Measurements from ENCODE around the gene ABCD3.

ABCD3 gene

DNA sequence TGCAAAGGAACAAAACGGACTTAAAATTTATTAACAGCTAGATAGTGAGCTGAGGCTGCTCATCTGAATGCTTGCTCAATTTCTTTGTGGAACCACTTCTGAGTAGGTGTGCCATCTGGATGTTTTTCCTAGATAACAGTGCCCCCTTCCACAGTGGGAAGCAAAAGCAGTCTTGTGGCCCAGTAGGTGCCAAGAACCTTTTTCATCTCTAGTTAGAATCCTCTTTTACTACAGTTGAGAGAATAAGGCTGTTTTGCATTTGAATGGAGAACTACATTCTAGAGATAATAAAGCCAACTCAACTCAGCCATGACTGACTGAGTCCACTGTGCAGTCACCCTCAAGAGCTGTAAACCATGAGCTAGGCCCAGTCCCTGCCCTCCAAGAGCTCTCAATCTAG lies 110.1 kb downstream of the ABCD3 start:
- FAIRE-seq: no peak

- FAIRE-seq: no peak
These were observed 110.6 kb downstream of the ABCD3 start for GRCh38 chr1:94528826-94529225.

GRCh38 chr1:94529416-94529815 lies 111.2 kb downstream of the ABCD3 start:
- FAIRE-seq: no peak

GRCh38 chr1:94530373-94530878 lies 112.2 kb downstream of the ABCD3 start:
- FAIRE-seq: no peak

DNA sequence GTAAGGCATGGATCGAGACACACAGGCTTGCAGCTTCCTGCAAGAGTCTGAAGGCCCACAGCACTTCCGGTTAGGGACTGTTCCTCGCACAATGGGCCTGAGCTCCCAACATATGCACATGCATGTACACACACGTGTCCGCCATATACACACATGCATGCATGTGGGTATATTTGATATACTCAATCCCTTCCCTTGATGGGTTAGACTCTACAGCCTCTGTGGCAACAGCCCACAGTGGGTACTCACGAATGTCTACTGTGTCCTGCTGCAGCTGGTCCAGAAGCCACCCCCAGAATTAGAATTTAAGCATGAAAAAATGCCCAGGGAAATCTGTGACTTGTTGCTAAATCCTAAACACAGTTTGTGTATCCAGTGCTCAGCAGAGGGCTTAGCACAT lies 113.5 kb downstream of the ABCD3 start:
- FAIRE-seq: no peak

GRCh38 chr1:94532077-94532476 lies 113.9 kb downstream of the ABCD3 start:
- no peak for FAIRE-seq

DNA sequence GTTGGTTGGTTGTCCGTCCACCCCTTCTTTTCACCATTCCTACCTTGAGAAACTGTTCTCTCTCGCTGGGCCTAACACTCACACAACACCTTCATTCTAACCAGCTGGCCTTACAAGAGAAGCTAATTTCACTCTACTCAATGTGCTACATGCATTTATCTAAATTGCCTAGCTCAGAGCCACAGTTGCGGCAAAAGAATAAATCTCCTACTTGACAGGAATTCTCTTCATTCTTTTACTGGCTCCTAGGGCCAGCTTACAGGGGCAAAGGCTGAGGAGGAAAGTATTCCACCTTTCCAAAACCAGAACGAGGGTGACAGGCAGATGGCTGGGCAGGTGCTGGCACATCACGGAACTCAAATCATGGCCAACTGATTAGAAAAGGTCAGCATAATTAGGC lies 116.9 kb downstream of the ABCD3 start:
- no peak for FAIRE-seq

GRCh38 chr1:94535879-94536278 lies 117.7 kb downstream of the ABCD3 start:
- no peak for FAIRE-seq

DNA sequence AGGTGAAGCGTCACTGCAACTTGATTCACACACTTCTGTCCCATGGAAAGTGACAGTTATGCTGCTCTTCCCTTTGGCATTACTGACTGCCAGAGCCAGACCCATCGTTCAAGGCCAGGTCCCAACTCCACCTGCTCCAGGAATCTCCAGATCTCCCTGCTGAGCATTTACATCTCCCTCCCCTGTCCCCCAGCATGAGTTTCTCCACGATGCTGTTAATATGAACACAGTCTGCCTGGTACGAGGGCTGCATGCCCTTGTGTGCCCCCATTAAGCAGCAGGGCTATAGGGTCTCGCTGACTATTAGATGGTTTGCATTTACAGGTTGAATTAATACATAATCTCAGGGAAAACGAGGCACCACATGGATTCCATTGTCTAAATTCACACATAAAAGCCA lies 119.1 kb downstream of the ABCD3 start:
- no peak for FAIRE-seq

- no peak for FAIRE-seq
These were observed 120.1 kb downstream of the ABCD3 start for GRCh38 chr1:94538243-94538827.

DNA sequence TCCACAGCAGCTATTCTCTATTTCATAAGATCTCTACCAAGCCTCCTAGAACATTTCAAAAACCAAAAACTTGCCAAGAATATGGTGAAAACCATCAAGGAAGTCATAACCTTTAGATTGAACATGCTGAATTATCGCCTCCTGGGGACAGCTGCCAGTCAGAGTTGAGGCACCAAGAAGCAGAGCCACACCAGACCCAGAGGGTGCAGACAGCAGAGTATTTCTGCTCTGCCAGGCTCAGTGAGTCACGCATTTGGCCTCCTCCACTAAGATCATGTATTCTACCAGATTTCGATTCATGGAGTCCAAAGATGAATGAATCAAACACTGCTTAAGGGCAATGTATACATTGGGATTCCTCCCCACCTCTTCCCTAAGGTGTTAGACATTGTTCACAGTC lies 121.3 kb downstream of the ABCD3 start:
- FAIRE-seq: no peak

- FAIRE-seq: no peak
These were observed 122.5 kb downstream of the ABCD3 start for GRCh38 chr1:94540440-94541245.

DNA sequence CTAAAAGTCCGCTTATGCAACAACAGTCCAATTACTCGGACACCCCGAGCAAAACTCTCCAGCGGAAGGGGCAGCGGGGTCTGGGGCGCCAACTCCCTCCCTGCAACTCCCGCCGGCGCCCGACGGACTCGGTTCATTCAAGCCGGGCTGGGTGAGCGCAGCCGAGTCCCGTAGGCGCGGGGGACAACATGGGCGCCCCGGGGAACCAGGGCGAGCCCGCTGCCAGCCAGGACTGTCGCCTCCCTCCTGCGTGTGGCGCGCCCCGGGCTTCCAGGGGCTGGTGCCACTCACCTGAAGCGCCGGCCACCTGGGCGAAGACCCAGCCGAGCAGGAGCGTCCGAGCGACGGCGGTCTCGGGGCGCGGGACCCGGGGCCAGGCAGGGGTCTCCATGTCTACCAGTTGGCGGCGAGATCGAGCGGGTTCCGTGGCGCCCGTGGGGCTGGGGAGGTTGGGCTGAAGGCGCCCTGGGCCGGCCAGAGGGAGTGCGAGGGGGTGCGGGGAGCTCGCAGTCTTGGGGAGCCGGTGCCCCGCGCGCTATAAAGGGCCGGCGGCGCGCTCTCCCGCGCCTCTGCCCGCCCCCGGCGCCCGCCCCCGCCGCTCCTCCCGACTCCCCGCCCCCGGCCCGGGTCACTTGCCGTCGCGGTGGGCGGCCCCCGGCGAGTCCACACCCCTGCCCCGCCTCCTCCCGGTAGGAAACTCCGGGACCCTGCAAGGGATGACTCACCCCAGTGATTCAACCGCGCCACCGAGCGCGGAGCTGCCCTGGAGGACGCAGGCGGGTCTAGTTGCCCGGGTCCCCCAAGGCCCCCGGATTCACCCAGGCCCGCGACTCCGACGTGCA lies 123.3 kb downstream of the ABCD3 start, which contains the start of gene F3:
Gene F3 (minus strand): TSS at position 514 of the 842 bp plus-strand sequence. CDS start 123 bp downstream, at position 391.
- FAIRE-seq: no peak

GRCh38 chr1:94542088-94542870 lies 124.1 kb downstream of the ABCD3 start:
- no peak for FAIRE-seq

GRCh38 chr1:94543001-94543400 lies 124.8 kb downstream of the ABCD3 start:
- no peak for FAIRE-seq

- FAIRE-seq: no peak
These were observed 125.9 kb downstream of the ABCD3 start for GRCh38 chr1:94543893-94544635.

GRCh38 chr1:94544706-94545490 lies 126.7 kb downstream of the ABCD3 start:
- FAIRE-seq: no peak

DNA sequence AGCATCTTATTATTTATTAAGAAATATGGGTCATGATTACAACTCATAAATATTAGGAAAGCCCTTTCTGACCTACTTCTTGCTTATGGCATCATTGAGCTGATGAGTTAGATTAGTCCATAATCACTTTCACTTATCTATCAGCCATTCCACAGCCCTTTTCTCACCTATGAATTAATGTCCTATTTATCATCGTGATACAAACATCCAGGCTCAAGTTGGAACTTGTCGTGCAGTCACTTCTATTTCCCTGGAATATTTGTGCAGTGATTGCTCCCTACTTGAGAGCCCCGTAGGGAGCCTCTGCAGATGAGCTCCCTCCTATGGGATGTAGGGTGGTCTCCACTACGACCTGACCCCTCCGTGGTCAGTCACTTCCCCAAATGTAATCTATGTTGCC lies 131.5 kb downstream of the ABCD3 start:
- peak; percentile 24 for FAIRE-seq

- no peak for FAIRE-seq
These were observed 132.2 kb downstream of the ABCD3 start for GRCh38 chr1:94550396-94550795.

DNA sequence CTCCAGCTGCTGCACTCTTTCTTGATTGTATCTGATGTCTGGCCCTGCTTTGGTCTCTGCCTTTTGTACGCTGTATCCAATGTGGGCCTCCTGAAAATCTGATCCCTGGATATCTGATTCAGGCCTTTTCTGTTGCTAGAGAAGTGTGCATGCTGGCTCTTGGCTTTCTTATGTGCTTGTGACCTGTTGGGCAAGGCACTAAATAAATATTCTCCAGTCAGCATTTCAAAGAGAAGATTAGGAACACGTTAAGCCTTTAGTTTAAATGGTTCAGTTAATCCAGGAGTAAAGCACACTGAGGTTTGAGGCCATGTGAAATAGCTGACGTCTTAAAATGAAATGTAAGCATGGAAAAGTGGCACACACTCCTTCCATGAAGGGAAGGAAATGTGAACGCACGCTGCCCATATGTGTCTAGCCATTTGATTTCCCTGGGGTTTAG lies 132.6 kb downstream of the ABCD3 start:
- peak; percentile 93 for FAIRE-seq

- FAIRE-seq: peak; percentile 99
These were observed 133.3 kb downstream of the ABCD3 start for GRCh38 chr1:94551449-94551848.
